DLD1 (cell line): ENCODE measurements around the gene UNG.
"Not testable (repeated sequence)": the region's sequence is repeated elsewhere in the genome, so short reads cannot be mapped to it uniquely, and the experiment has no call there.

Experiments
- in situ Hi-C: cut with HindIII; loops from 2 replicates; pipeline ENCODE4 v1.10.0; 2017; ENCODE audit warnings: low sequenced_read_pairs

Gene UNG

DNA sequence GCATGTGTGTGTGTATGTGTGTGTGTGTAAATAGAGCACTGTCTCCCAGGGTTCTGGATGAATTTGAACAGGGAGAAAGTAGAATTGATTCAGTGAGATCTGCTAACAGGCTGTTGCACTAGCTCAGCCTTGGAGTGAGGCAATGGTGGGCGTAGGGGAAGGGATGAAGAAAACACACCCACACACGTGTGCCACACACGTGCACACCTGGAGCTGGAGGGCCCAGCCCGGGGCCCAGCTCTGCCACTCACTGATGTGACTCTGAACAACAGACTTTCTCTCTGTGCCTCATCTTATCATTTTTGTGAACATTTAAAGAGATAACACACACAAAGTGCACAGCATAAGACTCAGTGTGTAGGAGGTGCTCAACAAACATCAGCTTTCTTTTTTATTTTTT, 23.2 kb downstream of the UNG start:
- in situ Hi-C loops: no loop called here

DNA sequence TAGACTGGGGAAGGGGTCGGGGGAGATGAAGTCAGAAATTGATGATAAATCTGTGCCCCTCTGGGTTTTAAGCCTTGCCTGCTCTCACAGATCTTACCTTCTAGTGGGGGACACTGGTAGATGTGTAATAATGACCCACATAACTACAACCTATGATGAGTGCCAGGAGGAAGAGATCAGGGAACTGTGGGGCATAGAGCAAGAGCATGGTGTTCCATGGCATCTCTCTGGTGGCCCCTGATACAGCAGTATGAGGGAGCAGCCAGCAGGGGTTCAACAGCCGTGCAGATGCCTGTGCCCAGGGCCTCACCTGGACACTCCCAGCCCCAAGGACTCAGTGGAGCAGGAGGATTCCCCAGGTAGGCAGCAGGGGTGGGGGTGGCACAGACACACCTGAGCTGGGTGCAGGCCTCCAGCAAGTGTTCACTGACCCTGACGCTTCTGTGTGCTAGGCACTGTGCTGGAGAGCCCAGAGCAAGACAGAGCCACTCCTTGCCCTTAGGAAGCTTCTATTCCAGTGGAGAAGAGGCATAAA, 24.0 kb downstream of the UNG start:
- in situ Hi-C loops: no loop called here

DNA sequence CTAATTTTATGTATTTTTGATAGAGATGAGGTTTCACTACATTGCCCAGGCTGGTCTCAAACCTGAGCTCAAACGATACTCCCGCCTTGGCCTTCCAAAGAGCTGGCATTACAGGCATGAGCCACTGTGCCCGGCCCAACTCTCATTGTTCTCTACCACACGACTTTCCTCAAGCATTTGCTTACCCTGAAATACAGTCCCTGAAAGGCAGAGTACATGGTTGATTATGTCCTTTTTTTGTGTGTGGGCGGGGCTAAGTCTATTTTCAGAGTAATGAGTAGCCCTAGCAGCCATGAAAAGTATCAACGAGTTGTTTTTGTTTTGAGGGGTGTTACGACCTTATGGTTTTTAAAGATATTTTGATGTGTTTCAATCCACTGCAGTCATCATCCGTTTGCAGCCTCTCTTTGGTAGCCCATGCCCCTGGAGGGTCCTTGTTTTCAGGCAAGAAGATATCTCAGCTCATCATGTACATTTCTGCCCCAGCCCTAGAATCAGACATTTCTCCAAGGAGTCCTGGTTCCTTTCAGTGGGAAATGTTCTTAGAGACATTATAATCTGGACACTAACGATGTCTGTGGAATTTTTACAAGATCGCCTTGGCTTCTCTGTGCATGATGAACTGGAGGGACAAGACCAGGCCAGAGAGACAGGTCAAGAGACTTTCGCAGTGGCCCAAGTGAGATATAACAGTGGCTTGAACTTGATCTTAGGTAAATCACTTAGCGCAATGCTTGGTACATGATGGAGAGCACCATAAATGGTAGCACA, 27.7 kb downstream of the UNG start:
- in situ Hi-C loops: no loop called here

DNA sequence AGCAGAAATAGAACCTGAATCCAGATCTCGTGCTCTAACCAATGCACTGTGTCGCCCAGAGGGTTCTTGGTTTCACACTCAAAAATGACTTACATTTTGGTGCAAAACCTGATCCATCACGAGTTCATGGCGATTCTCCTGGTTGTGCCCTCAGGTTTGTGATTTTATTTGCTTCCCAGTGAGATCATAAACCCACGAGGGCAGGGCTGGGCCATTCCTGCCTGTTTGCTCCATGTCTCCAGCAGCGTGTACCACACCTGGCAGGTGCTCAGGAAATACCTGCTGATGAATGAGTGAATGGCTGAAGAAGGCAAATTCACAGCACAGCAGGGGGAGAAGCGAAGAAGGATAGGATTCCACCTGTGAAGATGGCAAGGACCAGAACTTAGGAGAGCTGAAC, 28.4 kb downstream of the UNG start:
- in situ Hi-C loops: no loop called here

DNA sequence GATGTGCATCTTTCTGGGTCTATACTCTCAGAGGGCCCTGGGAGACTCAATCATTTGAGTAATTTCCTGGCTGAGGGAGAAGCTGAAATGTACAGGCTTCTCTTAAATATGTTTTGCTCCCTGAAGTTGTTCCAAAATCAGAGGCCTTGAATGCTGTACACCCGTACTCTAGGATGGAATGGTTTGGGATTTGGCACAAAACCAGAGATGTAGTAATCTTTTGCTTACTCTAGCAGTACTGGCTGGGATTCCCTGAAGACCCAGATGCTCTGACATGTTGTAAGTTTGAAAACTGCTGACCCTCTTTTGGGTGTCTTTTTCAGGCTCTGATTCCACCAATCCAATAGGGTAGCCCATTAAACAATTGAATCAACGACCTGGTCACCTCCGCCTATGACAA, 29.4 kb downstream of the UNG start:
- in situ Hi-C loops: no loop called here

DNA sequence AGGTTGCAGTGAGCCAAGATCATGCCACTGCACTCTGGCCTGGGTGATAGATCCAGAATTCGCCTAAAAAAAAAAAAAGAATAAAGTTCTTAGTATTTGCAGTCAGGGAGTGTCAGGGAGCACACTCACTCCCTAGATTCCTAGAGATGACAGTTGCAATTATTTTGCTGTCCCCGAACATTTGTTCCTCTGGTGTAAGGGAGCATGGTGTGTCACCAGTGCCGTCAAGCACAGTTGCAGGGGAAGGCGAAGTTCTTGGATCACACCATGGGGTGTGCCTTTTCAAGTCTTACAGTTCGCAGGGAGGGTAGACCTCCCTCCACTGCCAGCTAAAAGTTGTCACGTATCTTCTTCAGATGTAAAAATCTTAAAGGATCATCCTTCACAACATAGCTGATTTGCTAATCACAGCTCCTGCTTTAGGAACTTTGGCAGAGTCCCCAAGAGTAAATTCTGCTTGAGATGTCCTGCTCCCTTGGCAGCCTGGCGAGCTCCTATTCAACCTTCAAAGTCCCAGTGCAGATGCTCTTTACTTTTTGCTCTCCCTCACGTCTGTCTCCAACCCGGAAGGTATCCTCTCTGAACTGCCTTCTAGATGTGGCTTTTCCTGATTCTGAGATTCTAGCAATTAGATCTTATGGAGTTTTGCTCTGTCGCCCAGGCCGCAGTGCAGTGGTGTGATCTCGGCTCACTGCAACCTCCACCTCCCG, 30.3 kb downstream of the UNG start:
- in situ Hi-C loops: no loop called here

DNA sequence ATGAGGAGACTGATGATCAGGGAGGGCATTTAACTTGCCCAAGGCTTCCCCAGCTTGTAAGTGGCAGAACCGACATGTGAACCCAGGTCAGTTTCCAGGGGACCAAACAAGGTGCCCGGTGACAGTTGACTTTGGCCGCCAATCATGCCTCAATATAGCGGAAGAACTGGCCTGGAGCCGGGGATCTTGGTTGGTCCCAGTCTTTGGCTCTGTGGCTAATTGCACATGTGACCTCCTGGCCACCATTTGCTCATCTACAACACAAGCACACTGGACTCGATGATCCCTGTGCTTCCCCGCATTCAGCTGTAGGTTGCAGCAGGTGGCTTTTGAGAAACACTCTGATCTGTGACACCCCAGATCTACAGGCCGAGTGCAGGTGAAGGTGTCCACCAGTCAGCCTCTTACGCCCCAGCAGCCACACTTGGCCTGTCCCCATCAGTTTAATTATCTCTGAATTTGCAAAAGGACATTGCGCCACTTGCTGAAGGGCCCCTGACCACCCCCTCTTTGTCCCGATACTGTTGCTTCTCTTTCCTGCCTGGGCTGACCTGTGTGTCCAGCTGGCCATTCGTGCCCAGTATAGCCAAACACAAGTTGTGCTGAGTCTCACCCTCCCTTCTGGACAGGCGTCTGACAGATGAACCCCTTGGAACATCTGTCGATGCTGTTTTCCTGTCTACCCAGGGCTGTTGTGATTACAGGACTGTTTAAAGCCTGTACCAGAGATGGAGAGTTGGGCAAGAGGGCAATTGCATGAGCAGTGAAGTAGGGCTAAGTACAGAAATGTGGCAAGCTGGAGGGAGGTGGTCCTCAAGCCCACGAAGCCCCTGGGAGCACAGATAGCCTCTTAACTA, 33.1 kb downstream of the UNG start:
- in situ Hi-C loops: no loop called here

DNA sequence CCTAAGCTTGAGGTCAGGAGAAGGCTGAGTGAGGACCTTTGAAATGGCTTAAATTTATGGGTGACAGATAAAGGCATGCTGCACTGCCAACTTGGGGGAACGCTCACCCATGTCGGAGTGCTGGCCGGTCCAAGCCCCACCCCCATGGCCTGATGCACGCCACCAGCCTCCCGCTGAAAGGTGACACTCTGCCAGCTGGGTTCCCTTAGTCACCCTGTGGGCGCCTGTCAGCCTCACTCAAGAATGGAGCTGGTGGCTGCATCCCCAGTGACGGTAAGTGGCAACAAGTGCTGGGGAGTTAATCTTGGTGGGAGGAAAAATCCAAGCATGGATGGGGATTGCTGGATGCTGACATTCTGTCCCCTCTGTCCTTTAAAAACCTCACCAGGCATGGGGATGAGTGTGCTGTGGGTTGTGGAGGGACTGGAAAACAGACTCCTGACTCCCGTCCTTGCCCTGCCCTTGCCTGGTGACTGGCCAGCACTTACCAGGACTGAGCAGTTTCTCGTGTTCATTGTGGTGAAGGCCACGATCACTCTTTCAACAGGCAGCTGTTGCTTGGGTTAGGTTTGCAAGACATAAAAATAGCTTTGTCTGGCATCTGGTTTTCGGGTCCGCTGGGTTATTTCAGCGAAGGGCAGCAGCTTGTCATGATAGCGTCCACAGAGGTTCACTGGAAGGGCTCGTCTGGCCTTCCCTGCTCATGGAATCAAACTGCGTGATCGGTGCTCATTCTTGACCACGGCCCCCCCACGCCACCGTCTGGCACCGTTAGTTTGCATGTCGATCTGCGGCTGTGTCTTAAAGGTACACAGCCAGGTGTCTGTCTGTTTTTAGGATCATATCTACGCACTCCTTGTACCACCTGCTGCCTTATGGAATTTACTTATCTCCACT, 34.0 kb downstream of the UNG start:
- in situ Hi-C loops: no loop called here

DNA sequence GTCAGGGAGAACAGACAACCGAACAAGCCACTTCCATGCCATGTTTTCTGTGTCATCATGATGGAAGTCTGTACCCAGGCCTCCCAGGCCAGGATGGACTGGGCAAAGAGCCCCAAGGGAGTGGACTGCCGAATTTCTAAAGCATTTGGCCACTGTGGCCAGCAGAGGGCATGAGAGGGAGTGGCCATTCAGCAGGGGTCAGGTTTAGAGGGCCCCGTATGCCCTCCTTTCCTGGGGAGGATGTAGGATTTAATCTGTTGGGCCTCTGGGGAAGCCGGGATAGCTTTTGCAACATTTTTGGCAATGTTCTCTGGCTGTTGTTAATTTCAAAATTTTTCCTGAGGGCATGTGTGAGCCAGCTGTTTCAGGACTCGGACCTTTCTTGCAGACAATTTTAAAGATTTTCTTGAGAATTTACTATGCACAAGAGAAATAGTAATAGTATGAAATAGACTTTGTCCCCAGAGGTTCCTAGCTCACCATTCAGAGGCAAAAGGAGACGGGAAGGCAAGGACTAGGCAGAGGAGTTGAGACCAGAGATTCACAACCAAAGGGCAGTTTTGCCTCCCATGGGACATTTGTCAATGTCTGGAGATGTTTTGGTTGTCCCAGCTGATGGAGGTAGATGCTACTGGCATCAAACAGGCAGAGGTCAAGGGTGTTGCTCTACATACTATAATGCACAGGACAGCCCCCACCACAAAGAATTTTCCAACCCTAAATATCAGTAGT, 37.0 kb downstream of the UNG start:
- in situ Hi-C loops: no loop called here

DNA sequence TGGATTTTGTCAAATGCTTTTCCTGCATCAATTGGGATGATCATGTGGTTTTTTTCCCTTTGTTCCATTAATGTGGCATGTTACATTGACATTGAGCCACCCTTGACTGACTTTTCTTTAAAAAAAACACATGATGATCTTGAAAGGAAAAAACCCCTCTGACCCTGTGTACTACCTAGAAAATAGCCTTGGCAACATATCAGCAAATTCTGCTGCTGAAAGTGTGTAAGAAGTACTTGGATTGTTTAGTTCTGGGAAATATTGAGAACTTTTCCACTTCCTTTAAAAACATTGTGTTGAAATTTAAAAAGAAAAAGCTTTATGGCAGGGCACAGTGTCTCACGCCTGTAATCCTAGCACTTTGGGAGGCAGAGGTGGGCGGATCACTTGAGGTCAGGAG, 39.7 kb downstream of the UNG start:
- in situ Hi-C loops: no loop called here

DNA sequence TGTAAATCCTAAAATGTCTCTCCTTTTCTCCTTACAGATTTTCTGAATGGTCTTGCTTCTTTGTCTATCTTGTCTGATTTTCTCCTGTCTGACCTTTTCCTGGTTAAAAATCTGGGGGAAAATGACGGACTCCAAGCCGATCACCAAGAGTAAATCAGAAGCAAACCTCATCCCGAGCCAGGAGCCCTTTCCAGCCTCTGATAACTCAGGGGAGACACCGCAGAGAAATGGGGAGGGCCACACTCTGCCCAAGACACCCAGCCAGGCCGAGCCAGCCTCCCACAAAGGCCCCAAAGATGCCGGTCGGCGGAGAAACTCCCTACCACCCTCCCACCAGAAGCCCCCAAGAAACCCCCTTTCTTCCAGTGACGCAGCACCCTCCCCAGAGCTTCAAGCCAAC, 42.0 kb downstream of the UNG start:
- in situ Hi-C loops: no loop called here

DNA sequence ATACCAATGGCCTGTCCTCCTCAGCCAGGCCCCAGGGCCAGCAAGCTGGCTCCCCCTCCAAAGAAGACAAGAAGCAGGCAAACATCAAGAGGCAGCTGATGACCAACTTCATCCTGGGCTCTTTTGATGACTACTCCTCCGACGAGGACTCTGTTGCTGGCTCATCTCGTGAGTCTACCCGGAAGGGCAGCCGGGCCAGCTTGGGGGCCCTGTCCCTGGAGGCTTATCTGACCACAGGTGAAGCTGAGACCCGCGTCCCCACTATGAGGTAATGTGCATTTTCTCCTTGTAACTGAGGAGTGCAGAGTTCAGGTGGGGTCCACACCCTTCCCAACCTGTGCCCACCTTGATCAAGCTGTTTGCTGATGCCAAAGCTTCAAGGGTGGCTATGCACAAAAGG, 42.4 kb downstream of the UNG start:
- in situ Hi-C loops: no loop called here

DNA sequence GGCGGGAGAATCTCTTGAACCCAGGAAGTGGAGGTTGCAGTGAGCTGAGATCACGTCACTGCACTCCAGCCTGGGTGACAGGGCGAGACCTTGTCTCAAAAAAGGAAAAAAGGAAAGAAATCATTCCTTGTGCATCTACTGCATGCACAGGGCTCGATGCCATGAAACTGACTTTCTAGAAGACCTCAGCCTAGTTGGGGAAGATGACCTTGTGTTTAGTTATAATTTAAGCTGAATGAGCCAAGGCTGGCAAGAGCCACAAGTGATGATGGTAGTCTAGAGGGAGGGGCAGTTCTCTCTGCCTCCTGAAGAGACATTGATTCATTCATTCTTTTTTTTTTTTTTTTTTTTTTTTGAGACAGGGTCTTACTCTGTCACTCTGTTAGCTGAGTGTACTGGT, 43.2 kb downstream of the UNG start:
- in situ Hi-C loops: no loop called here

DNA sequence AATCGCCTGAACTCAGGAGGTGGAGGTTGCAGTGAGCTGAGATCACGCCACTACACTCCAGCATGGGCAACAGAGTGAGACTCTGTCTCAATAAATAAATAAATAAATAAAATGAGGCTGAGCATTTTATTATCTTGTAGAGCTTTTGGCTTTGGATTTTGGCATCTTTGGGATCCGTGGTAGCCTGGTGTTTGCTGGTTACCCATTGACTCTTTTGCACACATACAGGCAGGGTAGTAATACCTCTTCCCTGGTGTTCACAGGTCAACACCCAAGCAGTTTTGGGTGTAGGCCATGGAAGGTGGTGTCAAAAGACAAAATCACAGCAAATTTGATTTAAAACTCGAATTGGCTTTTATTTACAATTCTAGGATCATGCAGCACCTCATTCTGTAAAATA, 46.8 kb downstream of the UNG start:
- in situ Hi-C loops: no loop called here

DNA sequence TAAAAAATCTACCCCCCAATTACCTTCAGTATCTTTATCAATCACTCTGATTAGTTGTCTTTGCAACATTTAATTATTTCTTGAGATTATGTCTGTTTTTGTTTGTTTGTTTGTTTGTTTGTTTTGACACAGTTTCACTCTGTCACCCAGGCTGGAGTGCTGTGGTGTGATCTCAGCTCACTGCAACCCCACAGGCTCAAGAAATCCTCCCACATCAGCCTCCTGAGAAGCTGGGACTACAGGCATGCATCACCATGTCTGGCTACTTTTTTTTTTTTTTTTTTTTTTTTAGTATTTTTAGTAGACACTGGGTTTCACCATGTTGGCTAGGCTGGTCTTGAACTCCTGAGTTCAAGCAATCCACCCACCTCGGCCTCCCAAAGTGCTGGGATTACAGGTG, 49.7 kb downstream of the UNG start:
- in situ Hi-C loops: not testable (repeated sequence)

DNA sequence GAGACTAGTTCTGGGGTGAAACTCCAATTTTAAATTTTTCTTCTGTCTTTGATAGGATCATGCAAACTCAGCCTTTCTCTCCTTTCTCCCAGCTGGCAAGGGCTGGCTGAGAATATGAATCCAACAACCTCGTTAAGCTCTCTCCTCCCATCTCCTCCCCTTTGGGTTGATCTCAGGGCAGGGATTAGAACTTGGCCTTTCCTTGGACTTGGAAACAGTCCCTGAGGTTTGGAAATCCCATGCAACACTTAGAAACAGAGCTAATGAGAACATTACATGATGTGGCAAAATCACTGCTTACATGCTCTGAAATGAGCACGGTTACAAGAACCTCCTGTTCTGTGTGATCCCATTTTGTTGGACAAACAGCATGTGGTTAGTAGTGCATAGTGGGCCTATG, 50.6 kb downstream of the UNG start:
- in situ Hi-C loops: no loop called here

DNA sequence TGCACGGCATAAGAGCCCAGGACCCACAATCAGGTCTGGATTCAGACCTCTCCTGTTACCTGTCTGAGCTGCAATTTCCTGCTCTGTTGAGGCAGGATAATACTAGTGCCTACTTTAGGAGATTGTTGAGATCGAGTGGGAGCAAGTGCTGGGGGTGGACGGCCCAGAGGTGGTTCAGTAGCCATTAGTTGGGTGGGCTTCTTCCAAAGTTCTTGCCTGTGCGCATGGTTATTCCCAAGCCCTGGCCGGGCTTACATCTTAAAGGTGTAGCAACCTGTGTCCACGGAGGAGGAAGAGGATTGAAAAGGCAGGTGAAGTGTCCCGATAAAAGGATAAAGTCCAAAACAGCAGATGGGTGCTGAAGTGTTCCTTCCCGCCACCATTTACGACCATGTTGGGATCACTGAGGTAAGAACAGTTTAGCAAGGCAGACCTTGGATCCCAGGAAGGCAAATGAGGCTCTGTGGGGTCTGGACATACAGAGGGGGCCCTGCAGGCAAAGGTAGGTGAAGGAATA, 52.8 kb downstream of the UNG start:
- in situ Hi-C loops: no loop called here

DNA sequence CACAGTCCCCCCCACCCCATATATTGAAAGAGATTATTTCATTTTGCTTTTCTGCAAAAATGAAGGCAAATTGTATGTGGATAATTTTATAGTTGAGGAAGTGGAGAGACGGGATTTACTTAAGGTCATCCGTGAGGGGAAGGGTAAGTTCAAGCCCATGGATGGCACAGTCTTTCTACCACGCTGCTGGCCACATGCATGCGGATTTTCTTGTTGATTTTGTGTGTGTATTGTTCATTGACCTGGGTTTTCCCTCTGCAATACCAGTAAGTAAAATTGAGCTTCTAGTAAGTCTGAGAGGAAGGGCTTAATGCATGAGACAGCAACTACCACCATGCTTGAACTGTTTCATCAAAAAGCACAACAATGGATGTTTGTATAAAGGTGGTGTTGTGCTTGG, 54.1 kb downstream of the UNG start:
- in situ Hi-C loops: no loop called here

DNA sequence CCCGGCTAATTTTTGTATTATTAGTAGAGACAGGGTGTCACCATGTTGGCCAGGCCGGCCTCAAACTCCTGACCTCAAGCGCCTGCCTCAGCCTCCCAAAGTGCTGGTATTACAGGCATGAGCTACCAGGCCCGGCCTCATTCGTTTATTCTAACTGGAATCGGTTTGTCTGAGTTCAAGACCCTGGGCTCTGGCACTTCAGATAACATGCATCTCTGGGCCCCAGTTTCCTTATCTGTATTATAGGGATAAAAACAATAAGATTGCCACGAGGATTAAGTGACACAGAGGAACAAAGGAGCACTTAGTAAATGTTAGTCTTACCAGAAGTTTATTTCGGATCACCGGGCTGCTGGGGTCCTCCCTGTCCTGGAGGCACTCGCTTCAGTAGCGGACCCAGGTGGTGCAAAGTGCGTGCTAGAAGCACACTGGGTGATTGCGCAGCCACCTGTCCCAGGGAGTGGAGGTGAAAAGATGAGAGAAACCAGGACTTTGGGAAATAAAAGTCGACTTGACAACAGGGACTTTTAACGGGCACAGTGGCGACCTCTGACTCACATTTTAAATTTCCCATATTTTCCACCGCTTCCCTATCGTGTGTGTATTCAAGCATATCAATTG, 56.5 kb downstream of the UNG start:
- in situ Hi-C loops: no loop called here
